OCI-LY1 (cell line): Measurements from ENCODE around the gene STK17A.

Experiments used
- H2AFZ ChIP-seq: fragments of 200-600 bp; sonication (generic), shearing (Covaris generic); 2 replicates; pipeline ENCODE4 v1.6.0; 2014; ENCODE audit warnings: antibody characterized with exemption, mild to moderate bottlenecking, low read length
- H3F3A ChIP-seq: fragments of 200-600 bp; sonication (generic), shearing (Covaris generic); 2 replicates; pipeline ENCODE4 v1.6.0; 2014; ENCODE audit warnings: mild to moderate bottlenecking, antibody characterized with exemption, low read length, moderate library complexity; ENCODE audit not compliant: insufficient read depth
- H3K27ac ChIP-seq: fragments of 200-600 bp; sonication (generic); 2 replicates; pipeline ENCODE4 v1.5.1; 2014; ENCODE audit warnings: low read length, mixed run types, mild to moderate bottlenecking, low read depth; ENCODE audit not compliant: poor library complexity, severe bottlenecking
- H3K27me3 ChIP-seq: fragments of 200-600 bp; sonication (generic); 2 replicates; pipeline ENCODE4 v1.6.0; 2014; ENCODE audit warnings: antibody characterized with exemption, mild to moderate bottlenecking, low read length, moderate library complexity; ENCODE audit not compliant: insufficient read depth
- H3K36me3 ChIP-seq: fragments of 200-600 bp; sonication (generic); 2 replicates; pipeline ENCODE4 v1.6.1; 2014; ENCODE audit warnings: mild to moderate bottlenecking, antibody characterized with exemption, low read length, moderate library complexity, mixed read lengths; ENCODE audit not compliant: insufficient read depth
- H3K4me1 ChIP-seq: fragments of 200-600 bp; sonication (generic); 2 replicates; pipeline ENCODE4 v1.5.1; 2014; ENCODE audit warnings: mild to moderate bottlenecking, low read length, moderate library complexity; ENCODE audit not compliant: insufficient read depth, severe bottlenecking
- H3K4me2 ChIP-seq: fragments of 200-600 bp; sonication (generic), shearing (Covaris generic); 2 replicates; pipeline ENCODE4 v1.6.1; 2014; ENCODE audit warnings: low read length
- H3K4me3 ChIP-seq: fragments of 200-600 bp; sonication (generic); 2 replicates; pipeline ENCODE4 v1.5.1; 2014; ENCODE audit warnings: low read length, low read depth, mild to moderate bottlenecking, mixed read lengths; ENCODE audit not compliant: poor library complexity, severe bottlenecking
- H3K79me2 ChIP-seq: fragments of 200-600 bp; shearing (Covaris generic); 2 replicates; pipeline ENCODE4 v1.6.1; 2016; ENCODE audit warnings: mixed run types, low read length, mixed read lengths; ENCODE audit not compliant: insufficient read depth
- H3K9ac ChIP-seq: fragments of 200-600 bp; sonication (generic), shearing (Covaris generic); 2 replicates; pipeline ENCODE4 v1.6.1; 2014; ENCODE audit warnings: mild to moderate bottlenecking, low read length, mixed read lengths
- H3K9me2 ChIP-seq: fragments of 200-600 bp; sonication (generic), shearing (Covaris generic); 2 replicates; pipeline ENCODE4 v1.6.1; 2014; ENCODE audit warnings: low read depth, mild to moderate bottlenecking, low read length, mixed read lengths
- H3K9me3 ChIP-seq: fragments of 200-600 bp; shearing (Covaris generic); 2 replicates; pipeline ENCODE4 v1.6.1; 2014; ENCODE audit warnings: low read length, mixed read lengths
- H4K20me1 ChIP-seq: fragments of 200-600 bp; sonication (generic), shearing (Covaris generic); 2 replicates; pipeline ENCODE4 v1.6.0; 2016; ENCODE audit warnings: mild to moderate bottlenecking, low read length; ENCODE audit not compliant: insufficient read depth
- EZH2 ChIP-seq: fragments of 200-600 bp; sonication (generic), shearing (Covaris generic); IDR thresholded peaks from 2 replicates; pipeline ENCODE4 v1.8.0; 2017; ENCODE audit warnings: borderline replicate concordance, mixed run types, mild to moderate bottlenecking, antibody characterized with exemption, low read length, moderate library complexity, mixed read lengths
- TF ChIP-seq, protein P1 (sequence below): fragments of 200-600 bp; sonication (generic), shearing (Covaris generic); IDR thresholded peaks from 2 replicates; pipeline ENCODE4 v1.5.1; 2017; ENCODE audit warnings: mild to moderate bottlenecking, antibody characterized with exemption, low read length, moderate library complexity, mixed read lengths

STK17A gene

DNA sequence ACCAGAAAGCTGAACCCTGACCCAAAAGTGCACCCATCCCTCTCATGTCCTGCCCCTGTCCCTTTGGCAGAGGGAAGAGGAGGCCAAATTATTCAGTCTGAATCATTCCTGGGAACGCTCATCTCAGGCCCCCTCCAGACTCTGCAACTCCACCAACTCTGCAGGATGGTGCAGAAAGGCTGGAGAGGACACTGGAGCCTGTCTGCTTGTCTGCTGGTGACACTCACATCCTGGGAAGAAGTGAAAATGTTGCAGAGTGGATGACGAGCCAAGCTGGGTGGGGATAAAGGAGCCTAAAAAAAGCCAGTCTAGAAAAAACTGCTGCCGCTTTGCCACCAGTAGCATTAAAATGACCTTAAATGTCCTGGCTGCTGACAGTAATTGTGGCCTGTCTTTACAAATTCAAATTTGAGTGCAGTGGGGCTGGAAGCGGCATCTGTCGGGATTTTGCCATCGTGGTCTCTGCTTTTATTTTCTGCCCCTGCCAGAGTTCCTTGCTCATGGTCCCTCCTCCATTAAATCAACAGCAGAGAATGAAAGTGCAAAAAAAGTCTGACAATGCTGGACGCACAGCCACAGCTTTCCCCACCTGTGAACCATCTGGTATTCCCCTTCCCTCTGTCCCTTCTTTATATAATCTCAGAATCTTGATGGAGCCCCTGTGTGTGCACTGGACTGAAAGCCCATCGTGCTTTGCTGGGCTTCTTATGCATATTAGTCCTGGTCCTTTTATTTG is 63.9 kb downstream of the STK17A start:
- peak overlapping the region; percentile 65 for H3K9ac ChIP-seq
- no peaks in the 10 kb centered on the region for H3K27me3 ChIP-seq
- no peak for TF ChIP-seq EZH2
- TF ChIP-seq, protein P1, sequence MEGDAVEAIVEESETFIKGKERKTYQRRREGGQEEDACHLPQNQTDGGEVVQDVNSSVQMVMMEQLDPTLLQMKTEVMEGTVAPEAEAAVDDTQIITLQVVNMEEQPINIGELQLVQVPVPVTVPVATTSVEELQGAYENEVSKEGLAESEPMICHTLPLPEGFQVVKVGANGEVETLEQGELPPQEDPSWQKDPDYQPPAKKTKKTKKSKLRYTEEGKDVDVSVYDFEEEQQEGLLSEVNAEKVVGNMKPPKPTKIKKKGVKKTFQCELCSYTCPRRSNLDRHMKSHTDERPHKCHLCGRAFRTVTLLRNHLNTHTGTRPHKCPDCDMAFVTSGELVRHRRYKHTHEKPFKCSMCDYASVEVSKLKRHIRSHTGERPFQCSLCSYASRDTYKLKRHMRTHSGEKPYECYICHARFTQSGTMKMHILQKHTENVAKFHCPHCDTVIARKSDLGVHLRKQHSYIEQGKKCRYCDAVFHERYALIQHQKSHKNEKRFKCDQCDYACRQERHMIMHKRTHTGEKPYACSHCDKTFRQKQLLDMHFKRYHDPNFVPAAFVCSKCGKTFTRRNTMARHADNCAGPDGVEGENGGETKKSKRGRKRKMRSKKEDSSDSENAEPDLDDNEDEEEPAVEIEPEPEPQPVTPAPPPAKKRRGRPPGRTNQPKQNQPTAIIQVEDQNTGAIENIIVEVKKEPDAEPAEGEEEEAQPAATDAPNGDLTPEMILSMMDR: no peak
- H3K4me1 ChIP-seq: peaks cover 97% of the 10 kb centered on the region
- H4K20me1 ChIP-seq: no peaks in the 10 kb centered on the region
- H3K79me2 ChIP-seq: no peaks in the 10 kb centered on the region
- no peaks in the 10 kb centered on the region for H3K9me3 ChIP-seq
- no peaks in the 10 kb centered on the region for H3K9me2 ChIP-seq
- H3K27ac ChIP-seq: peak overlapping the region; percentile 98
- H3K4me3 ChIP-seq: peak overlapping the region; percentile 59
- peak overlapping the region; percentile 81 for H3K4me2 ChIP-seq
- no peak overlapping the region for H2AFZ ChIP-seq
- peaks cover 49% of the 10 kb centered on the region for H3K36me3 ChIP-seq
- H3F3A ChIP-seq: peaks cover 28% of the 10 kb centered on the region

DNA sequence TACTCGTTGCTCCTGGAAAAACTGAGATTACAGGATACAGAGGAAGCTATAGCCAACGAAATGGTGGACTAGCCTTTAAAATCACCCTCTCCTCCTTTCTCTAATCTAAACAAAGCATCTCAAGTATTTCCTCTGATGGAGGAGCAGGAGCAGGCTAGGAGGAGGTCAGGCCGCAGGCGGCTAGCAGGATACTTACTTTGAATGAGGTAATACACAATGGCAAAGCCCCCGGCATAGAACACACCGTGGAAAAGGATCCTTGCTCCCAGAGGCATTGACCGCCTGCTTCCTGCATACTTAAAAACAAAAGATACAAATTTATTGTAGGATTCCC is 64.4 kb downstream of the STK17A start:
- peak overlapping the region; percentile 98 for H3K27ac ChIP-seq
- peak overlapping the region; percentile 65 for H3K9ac ChIP-seq
- peaks cover 97% of the 10 kb centered on the region for H3K4me1 ChIP-seq
- TF ChIP-seq, protein P1: no peak
- no peak for TF ChIP-seq EZH2
- no peaks in the 10 kb centered on the region for H3K27me3 ChIP-seq
- peaks cover 32% of the 10 kb centered on the region for H3F3A ChIP-seq
- H3K9me2 ChIP-seq: no peaks in the 10 kb centered on the region
- H3K9me3 ChIP-seq: no peaks in the 10 kb centered on the region
- peak overlapping the region; percentile 59 for H3K4me3 ChIP-seq
- no peaks in the 10 kb centered on the region for H4K20me1 ChIP-seq
- H3K4me2 ChIP-seq: peak overlapping the region; percentile 81
- H3K79me2 ChIP-seq: no peaks in the 10 kb centered on the region
- H3K36me3 ChIP-seq: peaks cover 46% of the 10 kb centered on the region
- H2AFZ ChIP-seq: no peak overlapping the region

DNA sequence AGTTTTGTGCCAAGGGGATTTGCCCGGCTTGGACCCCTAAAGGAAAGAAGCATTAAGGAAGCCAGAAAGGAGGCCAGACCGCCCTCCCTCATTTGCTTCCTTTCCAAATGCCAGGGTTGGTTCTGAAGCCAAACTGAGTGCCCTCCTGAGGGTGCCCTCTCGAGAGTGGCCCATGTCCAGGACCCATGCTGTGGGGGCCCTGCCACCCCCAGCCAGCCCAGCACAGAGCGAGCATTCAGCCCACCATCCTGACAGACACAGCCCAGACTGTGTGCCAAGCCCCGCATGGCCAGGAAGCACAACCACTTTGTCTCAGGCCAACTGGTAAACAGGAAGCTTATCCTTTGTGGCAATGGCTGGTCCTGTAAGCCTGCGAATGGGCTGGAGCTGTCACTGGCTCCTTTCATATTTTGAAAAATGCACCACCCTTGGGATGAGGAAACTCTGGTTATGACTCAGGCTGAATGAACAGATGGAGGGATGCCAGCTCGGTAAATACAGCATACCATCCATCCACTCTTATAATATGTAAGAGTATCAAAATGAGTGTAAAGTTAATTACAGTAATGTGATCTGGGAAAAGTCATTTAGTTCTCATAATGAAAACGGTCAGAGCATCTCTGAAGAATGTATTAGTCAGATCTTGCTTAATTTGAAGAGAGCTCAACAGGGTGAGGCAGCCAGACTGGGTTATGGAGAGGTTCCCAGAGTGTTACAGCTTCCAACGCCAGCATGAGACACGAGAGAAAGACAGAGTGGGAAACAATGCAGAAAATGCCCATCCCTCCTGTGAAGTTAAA is 65.0 kb downstream of the STK17A start:
- Histone ChIP-seq H3K4me2 (peak overlapping the region; percentile 81), H3K4me1 (peaks cover 97% of the 10 kb centered on the region), H3K79me2 (no peaks in the 10 kb centered on the region), H2AFZ (no peak overlapping the region), H3K9me3 (no peaks in the 10 kb centered on the region), H3K4me3 (peak overlapping the region; percentile 59), H3K27me3 (no peaks in the 10 kb centered on the region), H3K36me3 (peaks cover 44% of the 10 kb centered on the region), H3K9ac (peak overlapping the region; percentile 65), H4K20me1 (no peaks in the 10 kb centered on the region), H3F3A (peaks cover 32% of the 10 kb centered on the region), H3K9me2 (no peaks in the 10 kb centered on the region), H3K27ac (peak overlapping the region; percentile 98)
- TF ChIP-seq, protein P1: no peak
- TF ChIP-seq EZH2: no peak
